A549 (cell line): ENCODE data around the gene PUM2. TPM values are rescaled to one million over a fixed set of nuclear protein-coding genes. Genes with fewer than 3 reads are reported as not detected.
A peak's percentile ranks its signal among the peaks of the same experiment; 100 is the strongest.

ENCODE experiments used
- ATAC-seq, 2 experiments: fragments of 200-7000 bp in 1 of 2; fragments of >200 bp in 1 of 2; cut with Nextera tagmentation in 1 of 2; cut with Tn5 transposase in 1 of 2; 3 replicates each; pipeline versions ENCODE4 v1.8.0 to v1.9.1; 2018 to 2020; ENCODE audit warnings: mild to moderate bottlenecking in 1 of 2, moderate library complexity in 1 of 2
- CTCF ChIA-PET: fragments of 300-600 bp; sonication (Branson Sonifier 250); formaldehyde crosslinking; extraction: SDS; loops from one replicate; lab custom pipeline; 2021; ENCODE audit warnings: antibody characterized with exemption, inconsistent platforms; lab: Yijun Ruan, JAX
- POLR2A ChIA-PET: fragments of 350-600 bp; formaldehyde crosslinking; extraction: SDS; loops from one replicate; lab custom pipeline; 2021; ENCODE audit warnings: antibody characterized with exemption, inconsistent platforms; lab: Yijun Ruan, JAX
- DNase-seq, 2 experiments: peaks; one replicate each; pipeline versions ENCODE4 v3.0.0 to v3.0.0-alpha.2; 2011 to 2016; ENCODE audit warnings: low read depth in 1 of 2, low spot score in 1 of 2
- FAIRE-seq: peaks from 2 replicates; lab custom pipeline; 2011; peaks lifted over from hg19 to GRCh38; lab: Jason Lieb, UNC
- H3K27ac ChIP-seq, 2 experiments: fragments of >200 bp; sonication (Bioruptor Twin); formaldehyde crosslinking; 3 replicates each; pipeline ENCODE4 v1.5.1; 2016 to 2017
- H3K4me1 ChIP-seq: fragments of >200 bp; sonication (Bioruptor Twin); formaldehyde crosslinking; 3 replicates; pipeline ENCODE4 v1.6.1; 2016
- H3K4me2 ChIP-seq: fragments of >200 bp; sonication (Bioruptor Twin); formaldehyde crosslinking; 3 replicates; pipeline ENCODE4 v1.6.1; 2016
- H3K4me3 ChIP-seq: fragments of >200 bp; sonication (Bioruptor Twin); formaldehyde crosslinking; 3 replicates; pipeline ENCODE4 v1.5.1; 2016
- H3K9me3 ChIP-seq: fragments of >200 bp; sonication (Bioruptor Twin); formaldehyde crosslinking; 3 replicates; pipeline ENCODE4 v1.6.1; 2016
- BHLHE40 ChIP-seq: IDR thresholded peaks from 2 replicates; pipeline ENCODE4 v1.6.1; 2012; ENCODE audit warnings: low read depth, low read length, inconsistent platforms
- CEBPB ChIP-seq, 2 experiments: fragments of >200 bp in 1 of 2; sonication (Bioruptor Twin) in 1 of 2; formaldehyde crosslinking in 1 of 2; IDR thresholded peaks; 2 replicates each; pipeline ENCODE4 v1.6.1; 2012 to 2016
- CHD4 ChIP-seq: fragments of 200-600 bp; sonication (generic); IDR thresholded peaks from 2 replicates; pipeline ENCODE4 v1.6.1; 2016; ENCODE audit warnings: antibody characterized with exemption, mild to moderate bottlenecking, borderline replicate concordance
- FOSL2 ChIP-seq, 2 experiments: fragments of 450-650 bp in 1 of 2; fragments of >200 bp in 1 of 2; sonication (Bioruptor Twin) in 1 of 2; formaldehyde crosslinking; IDR thresholded peaks; 2 replicates each; pipeline versions ENCODE4 v1.5.0 to v1.6.1; 2016 to 2020; ENCODE audit warnings: mild to moderate bottlenecking in 1 of 2, moderate library complexity in 1 of 2
- FOXS1 ChIP-seq: fragments of 250-450 bp; sonication (Bioruptor Pico); IDR thresholded peaks from 2 replicates; pipeline ENCODE4 v1.5.0; 2020; ENCODE audit warnings: mild to moderate bottlenecking, moderate library complexity
- GATA3 ChIP-seq: IDR thresholded peaks from 2 replicates; pipeline ENCODE4 v1.6.1; 2012; ENCODE audit warnings: borderline replicate concordance
- HEYL ChIP-seq: fragments of 250-450 bp; sonication (Bioruptor Pico); IDR thresholded peaks from 2 replicates; pipeline ENCODE4 v1.8.0; 2021; ENCODE audit warnings: mild to moderate bottlenecking, moderate library complexity
- HOXB13 ChIP-seq: fragments of 250-450 bp; sonication (Bioruptor Pico); IDR thresholded peaks from 2 replicates; pipeline ENCODE4 v1.5.0; 2020; ENCODE audit warnings: low read depth, mild to moderate bottlenecking, moderate library complexity
- JUN ChIP-seq, 2 experiments: fragments of >200 bp; sonication (Bioruptor Twin); formaldehyde crosslinking; IDR thresholded peaks; 2 replicates in 1 of 2; 3 replicates in 1 of 2; pipeline ENCODE4 v1.6.1; 2016 to 2017
- JUNB ChIP-seq: fragments of >200 bp; sonication (Bioruptor Twin); formaldehyde crosslinking; IDR thresholded peaks from 2 replicates; pipeline ENCODE4 v1.6.1; 2016
- MAFK ChIP-seq: fragments of 450-650 bp; IDR thresholded peaks from 2 replicates; pipeline ENCODE4 v1.6.1; 2014; ENCODE audit not compliant: partially characterized antibody
- MAZ ChIP-seq: fragments of 150-350 bp; IDR thresholded peaks from 2 replicates; pipeline ENCODE4 v1.6.1; 2014; ENCODE audit warnings: antibody characterized with exemption, low read depth, low read length, borderline replicate concordance
- MYC ChIP-seq: IDR thresholded peaks from 2 replicates; pipeline ENCODE4 v1.6.1; 2012; ENCODE audit warnings: mild to moderate bottlenecking, inconsistent platforms, low read length, improper control_type of control experiment, borderline replicate concordance
- NFE2L2 ChIP-seq: fragments of 150-350 bp; conservative IDR thresholded peaks from 2 replicates; pipeline ENCODE4 v1.6.1; 2014; ENCODE audit warnings: low read length
- POLR2AphosphoS2 ChIP-seq: conservative IDR thresholded peaks from 2 replicates; pipeline ENCODE4 v1.6.1; 2012; ENCODE audit warnings: low read length, improper control_type of control experiment, inconsistent platforms
- RAD21 ChIP-seq, 2 experiments: fragments of >200 bp in 1 of 2; sonication (Bioruptor Twin) in 1 of 2; formaldehyde crosslinking in 1 of 2; IDR thresholded peaks in 1 of 2; conservative IDR thresholded peaks in 1 of 2; 2 replicates in 1 of 2; 3 replicates in 1 of 2; pipeline ENCODE4 v1.6.1; 2012 to 2018; ENCODE audit warnings: inconsistent platforms in 1 of 2
- RCOR1 ChIP-seq: fragments of 150-350 bp; IDR thresholded peaks from 2 replicates; pipeline ENCODE4 v1.6.1; 2014; ENCODE audit warnings: antibody characterized with exemption, low read length, low read depth
- RNF2 ChIP-seq: fragments of 200-600 bp; sonication (generic); IDR thresholded peaks from 2 replicates; pipeline ENCODE4 v1.6.1; 2016; ENCODE audit warnings: low read depth, mild to moderate bottlenecking, antibody characterized with exemption, moderate library complexity, borderline replicate concordance
- SMC3 ChIP-seq: fragments of >200 bp; sonication (Bioruptor Twin); formaldehyde crosslinking; IDR thresholded peaks from 3 replicates; pipeline ENCODE4 v1.6.1; 2018; ENCODE audit warnings: inconsistent platforms
- TFCP2L1 ChIP-seq: fragments of 250-450 bp; sonication (Bioruptor Pico); IDR thresholded peaks from 2 replicates; pipeline ENCODE4 v1.5.0; 2021; ENCODE audit warnings: mild to moderate bottlenecking
- TP53 ChIP-seq: fragments of 250-450 bp; sonication (Bioruptor Pico); IDR thresholded peaks from 2 replicates; pipeline ENCODE4 v1.5.0; 2021; ENCODE audit warnings: mild to moderate bottlenecking, moderate library complexity
- ZNF302 ChIP-seq: fragments of 250-450 bp; sonication (Bioruptor Pico); IDR thresholded peaks from 2 replicates; pipeline ENCODE4 v1.9.0; 2021; ENCODE audit warnings: inconsistent platforms, mild to moderate bottlenecking, moderate library complexity
- WGBS: methylation state at CpG from one replicate; pipeline ENCODE4 v1.1.6; 2017; ENCODE audit errors: missing lambda C conversion rate; 5-methylcytosine and 5-hydroxymethylcytosine counted together
- polyA plus RNA-seq, 4 experiments: library from polyadenylated mRNA; depleted of rRNA in 3 of 4; stranded (reverse); fragments of >200 nt; fragmentation: RNase III in 1 of 4; extraction: RNeasy Plus Mini Kit Qiagen cat#74134 plus additional on column Dnase treatment in 1 of 4; gene quantifications; 2 replicates in 3 of 4; 3 replicates in 1 of 4; pipeline ENCODE4 v1.2.3, GENCODE V29; 2011 to 2017
- TF ChIP-seq, protein P1 (sequence below): fragments of >200 bp; sonication (Bioruptor Twin); formaldehyde crosslinking; IDR thresholded peaks from 3 replicates; pipeline ENCODE4 v1.5.1; 2016
- TF ChIP-seq, protein P2 (sequence below): fragments of >200 bp; sonication (Bioruptor Twin); formaldehyde crosslinking; IDR thresholded peaks from 2 replicates; pipeline ENCODE4 v1.6.1; 2016
- TF ChIP-seq, protein P3 (sequence below): IDR thresholded peaks from 2 replicates; pipeline ENCODE4 v1.6.1; 2012; ENCODE audit warnings: low read depth, borderline replicate concordance
- TF ChIP-seq, protein P4 (sequence below): fragments of 200-600 bp; sonication (generic); IDR thresholded peaks from 2 replicates; pipeline ENCODE4 v1.6.1; 2016; ENCODE audit warnings: antibody characterized with exemption, mild to moderate bottlenecking, moderate library complexity
- TF ChIP-seq, protein P5 (sequence below): fragments of 250-450 bp; sonication (Bioruptor Pico); IDR thresholded peaks from 2 replicates; pipeline ENCODE4 v1.5.0; 2020; ENCODE audit warnings: low read depth, mild to moderate bottlenecking, moderate library complexity
- TF ChIP-seq, protein P6 (sequence below): fragments of >200 bp; sonication (Bioruptor Twin); formaldehyde crosslinking; IDR thresholded peaks from 3 replicates; pipeline ENCODE4 v1.6.1; 2016

PUM2 gene
- polyA plus RNA-seq, 2 of the 4 experiments (the other 2 are of a cell fraction), result 44.6 to 94.2 TPM

DNA sequence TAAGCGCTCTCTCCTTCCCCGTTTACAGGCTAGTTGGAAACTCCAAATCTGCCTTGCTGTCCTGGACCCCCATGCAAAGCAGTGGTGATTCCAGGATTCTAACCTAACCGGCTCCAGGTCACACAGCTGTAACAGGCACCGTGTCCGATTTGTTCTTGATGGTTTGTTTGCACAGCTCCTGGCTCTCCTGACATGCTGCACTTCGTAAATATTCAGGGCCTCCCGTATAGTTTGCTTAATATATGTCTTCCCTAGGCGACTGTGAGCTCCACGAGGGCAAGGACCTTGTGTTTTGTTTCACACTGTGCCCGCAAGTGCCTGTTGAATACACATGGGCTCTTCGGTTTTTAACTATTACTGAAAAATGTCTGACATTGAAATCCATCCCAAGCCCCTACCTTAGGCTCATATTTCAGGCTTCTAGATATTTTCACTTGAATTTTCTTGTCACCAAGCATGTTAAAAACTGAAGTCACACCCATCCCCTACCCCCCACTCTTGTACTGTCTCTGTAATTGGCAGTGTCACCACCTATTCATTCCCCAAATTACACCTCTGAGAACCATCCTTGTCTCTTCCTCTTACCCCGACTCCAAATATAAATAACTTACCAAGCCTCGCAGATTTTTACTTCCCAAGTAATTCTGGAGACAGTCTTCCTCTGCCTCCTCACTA, 1.0 kb upstream of the PUM2 start (continued):
- TF ChIP-seq, protein P1, sequence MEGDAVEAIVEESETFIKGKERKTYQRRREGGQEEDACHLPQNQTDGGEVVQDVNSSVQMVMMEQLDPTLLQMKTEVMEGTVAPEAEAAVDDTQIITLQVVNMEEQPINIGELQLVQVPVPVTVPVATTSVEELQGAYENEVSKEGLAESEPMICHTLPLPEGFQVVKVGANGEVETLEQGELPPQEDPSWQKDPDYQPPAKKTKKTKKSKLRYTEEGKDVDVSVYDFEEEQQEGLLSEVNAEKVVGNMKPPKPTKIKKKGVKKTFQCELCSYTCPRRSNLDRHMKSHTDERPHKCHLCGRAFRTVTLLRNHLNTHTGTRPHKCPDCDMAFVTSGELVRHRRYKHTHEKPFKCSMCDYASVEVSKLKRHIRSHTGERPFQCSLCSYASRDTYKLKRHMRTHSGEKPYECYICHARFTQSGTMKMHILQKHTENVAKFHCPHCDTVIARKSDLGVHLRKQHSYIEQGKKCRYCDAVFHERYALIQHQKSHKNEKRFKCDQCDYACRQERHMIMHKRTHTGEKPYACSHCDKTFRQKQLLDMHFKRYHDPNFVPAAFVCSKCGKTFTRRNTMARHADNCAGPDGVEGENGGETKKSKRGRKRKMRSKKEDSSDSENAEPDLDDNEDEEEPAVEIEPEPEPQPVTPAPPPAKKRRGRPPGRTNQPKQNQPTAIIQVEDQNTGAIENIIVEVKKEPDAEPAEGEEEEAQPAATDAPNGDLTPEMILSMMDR, result no peak
- no peak for TF ChIP-seq POLR2AphosphoS2

DNA sequence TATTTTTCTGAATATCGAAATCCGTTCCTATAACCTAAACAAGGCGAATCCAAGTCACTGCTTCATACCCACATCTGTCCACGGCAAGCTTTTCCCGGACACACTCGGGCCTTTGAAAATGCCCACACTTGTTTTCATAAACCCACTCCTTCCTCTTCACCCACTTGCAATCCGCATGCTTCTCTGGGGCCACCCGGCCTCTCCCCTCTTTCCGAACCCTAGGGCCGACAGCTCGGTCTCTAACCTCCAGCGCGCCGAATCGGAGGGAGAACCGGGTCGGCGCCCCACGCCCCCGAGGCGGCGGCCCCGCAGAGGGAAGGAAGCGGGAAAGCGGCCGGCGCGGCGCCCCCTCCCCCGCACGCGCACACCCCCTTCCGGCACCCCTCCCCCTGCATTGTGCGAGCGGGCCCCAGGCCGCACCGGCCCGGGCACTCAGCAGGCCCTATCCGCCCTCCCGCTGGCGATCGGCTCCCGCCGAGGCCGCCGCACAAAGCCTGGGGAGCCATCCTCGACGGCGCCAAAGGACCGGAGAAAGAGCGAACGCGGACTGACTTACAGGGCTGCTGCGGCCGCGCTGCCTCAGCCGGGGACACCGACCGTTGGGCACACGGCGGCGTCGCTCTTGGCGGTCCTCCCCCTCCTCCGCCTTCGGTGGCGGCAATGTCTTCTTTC, 467 bp downstream of the PUM2 start:
- peak in 1 of 2 experiments; percentile 41 for DNase-seq
- Histone ChIP-seq H3K4me2 (peak overlapping the region; percentile 96), H3K4me3 (peak overlapping the region; percentile 84), H3K27ac (peak overlapping the region; percentile 99), H3K9me3 (no peaks in the 10 kb centered on the region), H3K4me1 (peaks cover 43% of the 10 kb centered on the region)
- WGBS, result 2% methylated on average over 33 of the region's 67 CpGs
- CTCF ChIA-PET, result interaction anchor here (1.0 to 1.7 kb wide), 5 partner anchors 24 to 293 kb away, joined by 3 to 5 read pairs (median 4); no protein-coding TSS in a partner anchor
- no peak for FAIRE-seq
- POLR2A ChIA-PET, result interaction anchor here (2.0 kb wide), 1 partner anchor 97 kb away, joined by 12 read pairs; the partner anchor contains the start of gene RHOB
- ATAC-seq, result peak; percentile 60 to 77
- TF ChIP-seq TP53 (CRISPR knock-in tag) (0 out of 2 replicates have a peak, but pooled peaks have one; percentile 29), FOSL2 (IDR thresholded peaks at IDR 0.05) (no peak), FOSL2 (CRISPR knock-in tag; IDR thresholded peaks at IDR 0.05) (no peak), RNF2 (no peak), HEYL (CRISPR knock-in tag) (no peak), FOXS1 (no peak), MAFK (no peak), NFE2L2 (no peak), MYC (no peak), SMC3 (no peak), RCOR1 (no peak), MAZ (no peak), HOXB13 (CRISPR knock-in tag) (no peak), BHLHE40 (no peak), JUN (IDR thresholded peaks at IDR 0.05) (0 out of 5 replicates have a peak, but pooled peaks of 1 of the 2 experiments have one; percentile 18), TFCP2L1 (CRISPR knock-in tag) (peak; percentile 83), CHD4 (no peak), JUNB (no peak), CEBPB (IDR thresholded peaks at IDR 0.05) (no peak), RAD21 (conservative IDR thresholded peaks at IDR 0.05 in 1 of 2, IDR thresholded peaks at IDR 0.05 in 1 of 2) (no peak), ZNF302 (CRISPR knock-in tag) (no peak), GATA3 (peak; percentile 36; the same call in 1 of the 2 replicates)
- TF ChIP-seq, protein P2, sequence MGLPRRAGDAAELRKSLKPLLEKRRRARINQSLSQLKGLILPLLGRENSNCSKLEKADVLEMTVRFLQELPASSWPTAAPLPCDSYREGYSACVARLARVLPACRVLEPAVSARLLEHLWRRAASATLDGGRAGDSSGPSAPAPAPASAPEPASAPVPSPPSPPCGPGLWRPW, result no peak
- TF ChIP-seq, protein P3, sequence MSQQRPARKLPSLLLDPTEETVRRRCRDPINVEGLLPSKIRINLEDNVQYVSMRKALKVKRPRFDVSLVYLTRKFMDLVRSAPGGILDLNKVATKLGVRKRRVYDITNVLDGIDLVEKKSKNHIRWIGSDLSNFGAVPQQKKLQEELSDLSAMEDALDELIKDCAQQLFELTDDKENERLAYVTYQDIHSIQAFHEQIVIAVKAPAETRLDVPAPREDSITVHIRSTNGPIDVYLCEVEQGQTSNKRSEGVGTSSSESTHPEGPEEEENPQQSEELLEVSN, result peak; percentile 73
- TF ChIP-seq, protein P4, sequence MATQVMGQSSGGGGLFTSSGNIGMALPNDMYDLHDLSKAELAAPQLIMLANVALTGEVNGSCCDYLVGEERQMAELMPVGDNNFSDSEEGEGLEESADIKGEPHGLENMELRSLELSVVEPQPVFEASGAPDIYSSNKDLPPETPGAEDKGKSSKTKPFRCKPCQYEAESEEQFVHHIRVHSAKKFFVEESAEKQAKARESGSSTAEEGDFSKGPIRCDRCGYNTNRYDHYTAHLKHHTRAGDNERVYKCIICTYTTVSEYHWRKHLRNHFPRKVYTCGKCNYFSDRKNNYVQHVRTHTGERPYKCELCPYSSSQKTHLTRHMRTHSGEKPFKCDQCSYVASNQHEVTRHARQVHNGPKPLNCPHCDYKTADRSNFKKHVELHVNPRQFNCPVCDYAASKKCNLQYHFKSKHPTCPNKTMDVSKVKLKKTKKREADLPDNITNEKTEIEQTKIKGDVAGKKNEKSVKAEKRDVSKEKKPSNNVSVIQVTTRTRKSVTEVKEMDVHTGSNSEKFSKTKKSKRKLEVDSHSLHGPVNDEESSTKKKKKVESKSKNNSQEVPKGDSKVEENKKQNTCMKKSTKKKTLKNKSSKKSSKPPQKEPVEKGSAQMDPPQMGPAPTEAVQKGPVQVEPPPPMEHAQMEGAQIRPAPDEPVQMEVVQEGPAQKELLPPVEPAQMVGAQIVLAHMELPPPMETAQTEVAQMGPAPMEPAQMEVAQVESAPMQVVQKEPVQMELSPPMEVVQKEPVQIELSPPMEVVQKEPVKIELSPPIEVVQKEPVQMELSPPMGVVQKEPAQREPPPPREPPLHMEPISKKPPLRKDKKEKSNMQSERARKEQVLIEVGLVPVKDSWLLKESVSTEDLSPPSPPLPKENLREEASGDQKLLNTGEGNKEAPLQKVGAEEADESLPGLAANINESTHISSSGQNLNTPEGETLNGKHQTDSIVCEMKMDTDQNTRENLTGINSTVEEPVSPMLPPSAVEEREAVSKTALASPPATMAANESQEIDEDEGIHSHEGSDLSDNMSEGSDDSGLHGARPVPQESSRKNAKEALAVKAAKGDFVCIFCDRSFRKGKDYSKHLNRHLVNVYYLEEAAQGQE, result no peak
- TF ChIP-seq, protein P5, sequence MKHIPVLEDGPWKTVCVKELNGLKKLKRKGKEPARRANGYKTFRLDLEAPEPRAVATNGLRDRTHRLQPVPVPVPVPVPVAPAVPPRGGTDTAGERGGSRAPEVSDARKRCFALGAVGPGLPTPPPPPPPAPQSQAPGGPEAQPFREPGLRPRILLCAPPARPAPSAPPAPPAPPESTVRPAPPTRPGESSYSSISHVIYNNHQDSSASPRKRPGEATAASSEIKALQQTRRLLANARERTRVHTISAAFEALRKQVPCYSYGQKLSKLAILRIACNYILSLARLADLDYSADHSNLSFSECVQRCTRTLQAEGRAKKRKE, result no peak
- TF ChIP-seq, protein P6, sequence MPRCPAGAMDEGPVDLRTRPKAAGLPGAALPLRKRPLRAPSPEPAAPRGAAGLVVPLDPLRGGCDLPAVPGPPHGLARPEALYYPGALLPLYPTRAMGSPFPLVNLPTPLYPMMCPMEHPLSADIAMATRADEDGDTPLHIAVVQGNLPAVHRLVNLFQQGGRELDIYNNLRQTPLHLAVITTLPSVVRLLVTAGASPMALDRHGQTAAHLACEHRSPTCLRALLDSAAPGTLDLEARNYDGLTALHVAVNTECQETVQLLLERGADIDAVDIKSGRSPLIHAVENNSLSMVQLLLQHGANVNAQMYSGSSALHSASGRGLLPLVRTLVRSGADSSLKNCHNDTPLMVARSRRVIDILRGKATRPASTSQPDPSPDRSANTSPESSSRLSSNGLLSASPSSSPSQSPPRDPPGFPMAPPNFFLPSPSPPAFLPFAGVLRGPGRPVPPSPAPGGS, result no peak
